ENCODE measurements around the gene FHOD3. TPM values are rescaled to one million over a fixed set of nuclear protein-coding genes. Genes with fewer than 3 reads are reported as not detected.
"Not testable (repeated sequence)": the region's sequence is repeated elsewhere in the genome, so short reads cannot be mapped to it uniquely, and the experiment has no call there.

FHOD3 gene
- total RNA-seq, 1 donor from 2014 or later, result 0.40 TPM

GRCh38 chr18:36535202-36535935, 237.9 kb downstream of the FHOD3 start:
- DNase-seq (ENCODE audit: low spot score) (no peak), ATAC-seq (no peak)

- ATAC-seq, result no peak
- no peak for DNase-seq (ENCODE audit: low spot score)
Measured at GRCh38 chr18:36536426-36536825, 238.9 kb downstream of the FHOD3 start.

- DNase-seq (ENCODE audit: low spot score) (no peak), ATAC-seq (no peak)
Measured at GRCh38 chr18:36537289-36537688, 239.8 kb downstream of the FHOD3 start.

- ATAC-seq (no peak), DNase-seq (ENCODE audit: low spot score) (no peak)
Measured at GRCh38 chr18:36539674-36540231, 242.2 kb downstream of the FHOD3 start.

GRCh38 chr18:36543030-36543429, 245.5 kb downstream of the FHOD3 start:
- ATAC-seq (no peak), DNase-seq (ENCODE audit: low spot score) (no peak)

- DNase-seq (ENCODE audit: low spot score) (no peak), ATAC-seq (no peak)
Measured at GRCh38 chr18:36543991-36544725, 246.6 kb downstream of the FHOD3 start.

- DNase-seq (ENCODE audit: low spot score) (no peak), ATAC-seq (no peak)
Measured at GRCh38 chr18:36545821-36546427, 248.4 kb downstream of the FHOD3 start.

GRCh38 chr18:36546876-36547275, 249.4 kb downstream of the FHOD3 start:
- DNase-seq (ENCODE audit: low spot score) (no peak), ATAC-seq (no peak)

GRCh38 chr18:36547544-36547943, 250.0 kb downstream of the FHOD3 start:
- no peak for DNase-seq (ENCODE audit: low spot score)
- ATAC-seq, result no peak

GRCh38 chr18:36551274-36551673, 253.8 kb downstream of the FHOD3 start:
- ATAC-seq; DNase-seq (ENCODE audit: low spot score): not testable (repeated sequence)

- ATAC-seq (no peak), DNase-seq (ENCODE audit: low spot score) (no peak)
Measured at GRCh38 chr18:36558234-36558633, 260.7 kb downstream of the FHOD3 start.

- no peak for ATAC-seq
Measured at GRCh38 chr18:36559149-36559857, 261.8 kb downstream of the FHOD3 start.

GRCh38 chr18:36560187-36560586, 262.7 kb downstream of the FHOD3 start:
- ATAC-seq, result no peak
- no peak for DNase-seq (ENCODE audit: low spot score)

More at GRCh38 chr18:36559149-36559857, 261.8 kb downstream of the FHOD3 start:
- DNase-seq (ENCODE audit: low spot score), result no peak

GRCh38 chr18:36561046-36561445, 263.5 kb downstream of the FHOD3 start:
- DNase-seq (ENCODE audit: low spot score) (no peak), ATAC-seq (no peak)

GRCh38 chr18:36564841-36565240, 267.3 kb downstream of the FHOD3 start:
- ATAC-seq (no peak), DNase-seq (ENCODE audit: low spot score) (no peak)

GRCh38 chr18:36567800-36568199, 270.3 kb downstream of the FHOD3 start:
- DNase-seq (ENCODE audit: low spot score) (no peak), ATAC-seq (no peak)

- DNase-seq (ENCODE audit: low spot score) (no peak), ATAC-seq (no peak)
Measured at GRCh38 chr18:36568487-36568886, 271.0 kb downstream of the FHOD3 start.

- DNase-seq (ENCODE audit: low spot score) (no peak), ATAC-seq (peak; percentile 75)
Measured at GRCh38 chr18:36572135-36572856, 274.8 kb downstream of the FHOD3 start.

GRCh38 chr18:36576339-36576738, 278.8 kb downstream of the FHOD3 start:
- DNase-seq (ENCODE audit: low spot score) (no peak), ATAC-seq (no peak)

Data from left lobe of liver (tissue), 2 donors.